Measurements from ENCODE around the gene CASKIN2.
"Not testable (repeated sequence)": the region's sequence is repeated elsewhere in the genome, so short reads cannot be mapped to it uniquely, and the experiment has no call there.

Gene CASKIN2

DNA sequence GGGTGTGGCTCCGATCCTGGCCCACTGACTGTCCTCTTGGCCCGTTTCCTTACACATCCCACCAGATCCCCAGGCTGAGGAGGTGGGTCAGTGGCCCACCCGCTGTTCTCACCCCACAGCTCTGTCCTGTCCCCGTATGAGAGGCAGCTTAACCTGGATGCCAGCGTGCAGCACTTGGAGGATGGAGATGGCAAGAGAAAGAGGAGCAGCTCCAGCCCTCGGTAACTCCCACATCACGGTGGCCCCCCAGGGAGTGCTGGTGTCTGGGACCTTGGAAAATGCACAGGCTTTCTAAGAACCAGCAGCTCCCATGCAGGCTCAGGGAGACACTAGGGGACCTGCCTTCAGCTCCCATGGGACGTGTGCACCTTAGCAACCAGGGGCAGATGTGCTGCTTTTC is 6.0 kb upstream of the CASKIN2 start:
- DNase-seq = no peak

DNA sequence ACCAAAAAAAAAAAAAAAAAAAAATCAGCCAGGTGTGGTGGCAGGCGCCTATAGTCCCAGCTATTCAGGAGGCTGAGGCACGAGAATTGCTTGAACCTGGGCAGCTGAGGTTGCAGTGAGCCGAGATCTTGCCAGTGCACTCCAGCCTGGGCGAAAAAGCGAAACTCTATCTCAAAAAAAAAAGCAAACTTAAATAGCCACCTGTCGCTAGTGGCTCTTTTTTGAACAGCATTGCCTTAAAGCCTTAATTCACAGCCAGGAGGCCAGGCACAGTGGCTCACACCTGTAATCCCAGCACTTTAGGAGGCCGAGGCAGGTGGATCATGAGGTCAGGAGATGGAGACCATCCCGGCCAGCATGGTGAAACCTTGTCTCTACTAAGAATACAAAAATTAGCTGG is 5.1 kb upstream of the CASKIN2 start:
- DNase-seq = not testable (repeated sequence)

DNA sequence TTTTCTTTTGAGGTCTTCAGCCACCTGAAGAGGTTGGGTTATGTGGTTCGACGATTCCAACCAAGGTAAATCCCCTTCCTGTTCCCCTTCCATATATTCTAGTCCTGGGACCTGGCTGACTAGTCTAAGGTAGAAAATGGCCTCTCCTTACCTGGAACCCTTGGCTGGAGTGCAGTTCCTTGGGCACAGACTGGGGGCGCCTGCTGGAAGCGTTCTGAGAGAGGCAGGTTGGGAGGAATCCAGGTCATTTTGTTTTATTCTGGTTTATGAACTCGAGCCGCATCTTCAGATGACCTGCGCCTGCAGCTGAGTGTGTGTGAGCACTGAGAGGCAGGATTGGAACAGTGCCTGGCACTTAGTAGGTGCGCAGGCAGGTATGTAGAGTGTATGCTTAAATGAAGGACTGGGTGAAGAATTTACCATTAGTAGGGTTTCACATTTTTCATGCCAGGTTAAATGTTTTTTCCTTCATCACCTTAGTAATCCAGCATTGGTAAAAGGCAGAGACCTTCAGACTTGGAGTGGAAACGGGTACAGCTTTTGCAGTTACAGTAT is 3.7 kb upstream of the CASKIN2 start:
- DNase-seq = no peak

DNA sequence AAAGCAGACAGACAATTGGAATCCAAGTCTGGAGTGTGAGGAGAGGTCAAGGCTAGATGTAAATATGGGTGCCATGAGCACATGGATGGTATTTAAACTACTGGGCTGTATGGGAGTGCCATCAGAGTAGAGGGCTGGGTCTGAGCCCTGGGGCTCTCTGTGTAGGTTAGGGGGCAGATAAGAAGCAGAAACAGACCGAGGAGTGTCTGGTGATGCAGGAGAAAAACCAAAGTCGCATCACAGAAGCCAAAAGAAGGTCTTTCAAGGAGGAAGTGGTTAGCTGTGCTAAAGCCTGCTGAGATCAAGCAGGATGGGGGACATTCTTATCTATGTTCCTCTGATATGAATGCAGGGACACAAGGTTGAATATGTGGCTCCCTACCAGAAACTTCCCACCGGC is 2.9 kb upstream of the CASKIN2 start:
- no peak for DNase-seq

DNA sequence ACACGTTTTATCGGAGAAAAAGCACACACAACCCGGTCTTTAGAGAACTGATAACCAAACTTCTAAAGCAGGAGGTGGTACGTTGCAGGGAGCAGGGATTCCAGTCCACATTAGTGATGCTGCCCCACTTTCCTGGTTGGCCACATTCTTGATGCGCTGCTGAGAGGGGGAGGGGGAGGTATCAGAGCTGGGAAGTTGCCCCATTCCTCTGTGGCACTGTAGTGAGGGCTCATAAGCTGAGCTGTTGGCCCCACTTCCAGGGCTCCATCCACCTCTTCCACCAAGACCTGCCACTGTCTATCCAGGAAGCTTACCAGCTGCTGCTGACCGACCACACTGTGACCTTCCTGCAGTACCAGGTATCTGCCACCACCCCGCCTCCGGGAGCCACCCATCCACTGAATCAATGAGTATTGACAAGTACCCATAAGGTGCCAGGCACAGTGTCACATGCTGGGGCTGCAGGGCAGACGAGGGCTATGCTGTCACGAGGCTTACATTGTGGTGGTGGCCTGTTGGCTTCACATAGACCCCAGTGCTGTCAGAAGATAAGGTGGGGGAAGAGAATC is 2.0 kb upstream of the CASKIN2 start:
- peak; percentile 76 for DNase-seq

DNA sequence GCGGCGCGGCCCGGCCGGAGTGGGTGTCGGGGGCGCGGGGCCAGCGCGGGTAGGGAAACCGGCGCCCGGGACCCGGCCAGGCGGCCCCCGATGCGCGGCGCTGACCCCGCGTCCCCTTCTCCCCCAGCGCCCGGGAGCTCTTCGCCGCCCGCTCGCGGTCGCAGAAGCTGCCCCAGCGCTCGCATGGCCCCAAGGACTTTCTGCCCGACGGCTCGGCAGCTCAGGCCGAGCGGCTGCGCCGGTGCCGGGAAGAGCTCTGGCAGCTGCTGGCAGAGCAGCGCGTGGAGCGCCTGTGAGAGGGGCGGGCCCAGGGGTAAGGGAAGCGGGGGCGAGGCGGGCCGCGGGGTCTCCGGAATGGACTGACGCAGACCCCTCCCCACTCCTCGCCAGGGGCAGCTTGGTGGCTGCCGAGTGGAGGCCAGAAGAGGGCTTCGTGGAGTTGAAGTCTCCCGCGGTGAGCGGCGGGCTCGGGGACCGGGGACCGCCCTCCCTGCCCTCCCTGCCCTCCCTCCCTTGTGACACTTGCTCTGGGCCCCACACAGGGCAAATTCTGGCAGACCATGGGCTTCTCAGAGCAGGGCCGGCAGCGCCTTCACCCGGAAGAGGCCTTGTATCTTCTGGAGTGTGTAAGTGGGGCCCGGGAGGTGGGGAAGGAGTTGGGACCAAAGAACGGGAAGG is 1.4 kb upstream of the CASKIN2 start:
- DNase-seq = peak; percentile 75

DNA sequence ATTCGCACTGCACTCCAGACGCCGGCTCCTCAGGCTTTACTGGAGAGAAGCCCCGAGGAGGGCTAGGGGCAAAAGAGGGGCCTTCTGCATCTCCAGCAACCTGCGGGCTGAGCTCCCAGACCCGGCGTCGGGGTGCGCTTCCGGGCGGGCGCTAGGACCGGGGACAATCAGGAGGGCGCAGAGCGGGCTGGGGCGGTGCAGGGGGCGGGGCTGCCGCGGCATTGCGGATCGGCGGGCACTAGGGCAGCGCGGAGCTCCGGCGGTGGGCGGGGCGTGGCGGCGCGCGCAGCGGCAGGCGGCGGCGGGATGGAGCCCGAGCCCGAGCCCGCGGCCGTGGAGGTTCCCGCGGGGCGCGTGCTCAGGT is 900 bp upstream of the CASKIN2 start, which contains the start of gene TSEN54:
TSS of gene TSEN54 (plus strand) at position 274 of the 364 bp plus-strand sequence. CDS start at position 307, 33 bp downstream.
- DNase-seq = peak; percentile 98

DNA sequence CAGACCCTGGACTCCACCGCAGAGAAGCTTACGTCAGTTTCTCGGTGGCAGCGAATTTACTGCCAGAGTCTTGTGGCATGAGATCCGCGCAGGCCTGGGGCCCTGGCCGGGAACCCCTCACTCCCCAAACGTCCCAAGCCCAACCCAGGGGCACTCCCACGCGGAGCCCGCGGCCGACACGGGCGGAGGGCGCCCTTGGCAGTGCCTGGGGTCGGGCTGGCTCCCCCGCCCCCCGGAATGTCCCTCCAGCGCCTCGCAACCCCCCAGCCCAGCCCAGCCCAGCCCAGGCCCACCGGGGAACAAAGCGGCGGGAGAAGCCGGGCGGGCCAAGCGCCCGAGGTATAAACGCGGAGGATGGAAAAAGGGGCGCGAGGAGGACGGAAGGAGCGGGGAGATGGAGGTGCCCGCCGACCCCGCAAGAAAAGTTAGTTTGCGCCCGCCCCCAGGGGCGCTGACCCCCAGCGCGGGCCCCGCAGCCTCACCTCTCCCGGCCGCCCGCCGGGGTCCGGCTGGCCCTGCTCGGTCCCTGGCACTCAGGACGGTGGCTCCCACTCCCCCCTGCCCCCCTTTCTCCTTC is 330 bp downstream of the CASKIN2 start:
- peak; percentile 59 for DNase-seq

DNA sequence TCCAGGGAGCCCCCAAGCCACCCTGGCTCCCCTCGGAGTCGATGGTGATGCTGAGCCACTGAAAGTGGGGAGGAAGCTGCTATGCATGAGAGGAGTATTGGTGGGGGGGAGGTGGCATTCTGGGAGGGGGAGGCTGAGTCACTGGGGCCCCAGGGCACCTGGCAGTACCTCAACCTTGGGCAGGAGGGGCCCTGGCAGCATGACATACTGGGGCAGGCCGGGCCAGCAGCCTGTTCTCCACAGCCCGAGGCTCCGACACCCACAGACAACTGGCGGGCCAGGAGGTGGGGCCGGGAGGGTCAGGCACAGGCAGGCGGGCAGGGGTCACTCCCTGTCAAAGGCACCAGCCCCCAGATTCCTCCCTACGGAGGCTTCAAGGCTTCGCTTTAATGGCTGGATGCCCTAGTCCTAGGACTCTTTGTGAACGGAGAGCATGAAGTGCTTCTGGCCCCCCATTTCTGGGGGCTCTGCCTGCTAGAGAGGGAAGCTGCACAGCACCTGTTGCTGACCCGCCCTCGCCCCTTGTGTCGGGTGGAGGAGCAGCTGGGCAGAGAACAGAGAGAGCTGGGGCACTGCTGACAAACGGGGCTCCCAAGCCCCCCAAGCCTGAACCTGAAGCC is 928 bp downstream of the CASKIN2 start:
- no peak for DNase-seq

DNA sequence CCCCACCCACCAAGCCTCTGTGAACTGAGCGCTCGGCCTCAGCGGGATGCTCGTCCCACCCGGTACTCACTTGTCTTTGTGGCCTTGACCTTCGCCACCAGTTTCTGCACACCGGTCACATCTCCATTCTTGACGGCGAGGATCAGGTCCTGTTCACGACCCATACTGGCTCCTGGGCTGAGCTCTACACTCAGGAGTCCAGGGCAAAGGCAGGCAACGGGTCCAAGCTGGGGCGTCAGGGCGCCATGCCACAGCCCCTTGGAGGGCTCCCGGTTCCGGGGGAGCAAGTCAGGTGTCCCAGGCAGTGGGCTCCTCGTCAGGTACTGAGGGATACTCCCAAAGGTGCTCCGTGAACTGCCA is 1.7 kb downstream of the CASKIN2 start:
- DNase-seq = no peak

DNA sequence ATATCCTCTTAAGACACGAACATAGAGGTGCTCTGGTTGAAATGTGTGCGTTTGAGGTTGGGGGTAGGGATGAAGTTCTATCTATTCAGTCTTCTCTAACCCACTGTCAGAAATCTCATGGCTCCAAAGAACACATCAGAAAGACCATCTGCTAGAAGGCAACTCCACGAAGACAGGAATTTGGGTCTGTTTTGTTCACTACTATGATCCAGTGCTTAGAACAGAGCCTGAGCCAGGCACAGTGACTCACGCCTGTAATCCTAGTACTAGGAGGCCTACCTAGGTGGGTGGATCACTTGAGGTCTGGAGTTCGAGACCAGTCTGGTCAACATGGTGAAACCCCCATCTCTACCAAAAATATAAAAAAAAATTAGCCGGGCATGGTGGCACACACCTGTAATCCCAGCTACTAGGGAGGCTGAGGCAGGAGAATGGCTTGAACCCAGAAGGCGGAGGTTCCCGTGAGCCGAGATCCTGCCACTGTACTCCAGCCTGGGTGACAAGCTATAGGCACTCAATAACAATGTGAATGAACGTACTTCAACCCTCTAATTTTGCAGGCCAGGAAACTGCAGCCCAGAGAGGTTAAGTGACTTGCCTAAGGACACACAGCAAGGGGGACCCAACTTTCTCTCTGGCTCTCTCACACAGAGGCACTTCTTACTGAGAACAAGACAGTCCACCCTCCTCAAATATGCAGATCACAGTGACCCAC is 2.3 kb downstream of the CASKIN2 start:
- no peak for DNase-seq

DNA sequence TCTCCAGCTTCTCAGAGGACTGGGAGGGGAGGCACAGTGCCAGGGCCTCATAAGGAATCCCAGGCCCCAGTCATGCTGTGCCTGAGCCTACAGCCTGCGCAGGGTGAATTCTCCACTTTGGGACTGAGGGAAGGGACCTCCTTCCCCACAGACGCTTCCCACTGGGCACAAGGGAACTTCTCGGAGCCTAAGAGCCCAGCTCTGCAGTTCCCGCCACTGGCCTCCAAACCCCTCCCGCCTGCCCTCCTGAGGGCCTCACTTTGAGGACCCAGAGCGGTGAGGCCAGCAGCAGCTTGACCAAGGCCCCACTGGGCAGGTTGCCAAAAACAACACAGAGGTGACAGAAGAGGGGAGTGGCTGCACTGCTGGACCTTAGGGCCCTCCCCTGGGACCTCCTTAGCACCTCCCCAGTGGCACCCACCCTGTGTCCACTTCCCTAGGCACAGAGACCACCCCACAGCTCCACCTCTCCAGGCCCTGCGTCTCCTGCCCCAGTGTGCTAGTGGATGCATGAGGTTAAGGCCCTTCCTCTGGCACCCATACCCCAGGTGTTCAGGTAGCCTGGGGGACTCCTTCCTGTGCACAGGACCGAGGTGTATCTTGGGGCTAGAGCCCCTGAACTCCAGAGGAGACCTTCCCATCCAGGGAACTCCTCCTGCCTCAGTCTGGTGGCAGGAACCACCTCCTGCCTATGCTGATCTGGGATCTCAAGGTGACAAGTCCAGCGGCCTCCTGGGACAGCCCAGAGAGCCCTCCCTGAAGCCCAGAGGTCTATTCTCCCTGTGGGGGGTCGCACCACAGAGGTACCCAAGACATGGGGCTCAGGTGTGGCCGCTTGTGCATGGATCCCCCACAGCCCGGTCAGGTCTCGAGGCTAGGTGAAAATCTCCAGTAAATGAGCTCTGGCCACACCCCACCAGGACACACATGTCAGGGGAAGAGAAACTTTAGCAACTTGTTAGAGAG is 3.4 kb downstream of the CASKIN2 start:
- DNase-seq = no peak

DNA sequence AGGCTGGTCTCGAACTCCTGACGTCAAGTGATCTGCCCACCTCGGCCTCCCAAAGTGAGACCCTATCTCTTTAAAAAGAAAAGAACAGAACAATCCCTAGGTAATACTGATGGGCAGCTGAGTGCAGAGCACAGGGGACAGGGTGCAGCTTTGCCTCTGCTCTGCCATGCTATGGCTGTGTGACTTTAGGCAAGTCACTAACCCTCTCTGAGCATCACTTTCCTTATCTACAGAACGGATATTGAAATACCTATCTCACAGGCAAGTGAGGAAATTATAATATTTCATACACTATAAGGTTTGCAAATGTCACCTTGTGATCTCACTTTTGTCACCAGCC is 4.1 kb downstream of the CASKIN2 start:
- no peak for DNase-seq

DNA sequence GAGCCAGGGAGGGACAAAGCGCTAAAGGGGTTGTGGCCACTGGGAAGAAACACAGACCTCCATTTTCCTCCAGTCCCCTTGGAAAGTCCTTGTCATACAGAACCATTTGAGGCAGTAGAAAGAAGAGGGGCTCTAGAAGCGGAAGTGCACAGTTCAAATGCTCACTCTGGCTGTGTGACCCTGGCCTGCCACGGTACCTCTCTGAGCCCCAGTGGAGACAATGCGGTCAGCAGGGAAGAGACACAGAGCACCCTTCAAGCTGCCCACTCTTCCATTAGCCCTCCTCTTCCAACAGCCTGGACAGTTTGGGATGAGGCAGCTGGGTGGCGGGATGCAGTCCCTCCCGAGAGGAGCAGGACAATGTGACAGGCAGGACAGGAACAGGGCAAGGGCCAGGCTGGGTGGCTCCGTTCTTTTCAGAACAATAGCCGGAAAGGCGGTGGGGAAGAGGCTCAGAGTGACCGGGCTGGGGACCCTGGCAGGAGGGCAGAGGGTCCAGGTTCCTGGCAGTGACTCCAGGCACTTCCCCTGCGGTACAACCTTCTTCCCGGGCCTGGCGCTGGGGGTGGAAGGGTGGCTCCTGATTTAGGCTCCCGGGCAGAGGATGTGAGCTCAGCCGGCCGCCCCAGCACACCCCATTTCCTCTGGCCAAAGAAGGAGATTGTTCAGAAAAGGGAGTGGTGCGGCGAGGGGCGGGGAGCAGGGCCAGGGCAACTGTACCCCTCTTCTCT is 5.6 kb downstream of the CASKIN2 start:
- no peak for DNase-seq

DNA sequence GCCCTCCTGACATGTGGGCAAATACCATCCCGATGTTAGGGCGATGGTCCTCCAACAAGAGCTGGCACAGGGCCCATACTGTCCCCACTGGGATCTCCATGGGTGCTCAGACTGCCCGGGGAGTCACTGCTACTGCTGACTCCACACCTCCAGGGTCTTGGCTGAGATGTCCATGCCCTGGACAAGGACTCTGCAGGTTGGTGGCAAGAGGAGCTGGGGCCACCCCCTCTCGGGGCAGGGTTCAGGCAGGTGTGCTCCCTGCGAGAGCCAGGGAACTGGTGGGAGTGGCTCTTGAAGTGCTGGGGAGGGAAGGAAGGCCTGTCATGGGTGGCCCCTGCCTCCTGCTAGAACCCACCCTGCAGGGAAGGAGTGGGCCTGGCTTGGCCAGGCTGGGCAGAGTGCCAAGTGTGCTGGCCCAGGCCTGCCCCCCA is 6.4 kb downstream of the CASKIN2 start:
- DNase-seq = no peak

DNA sequence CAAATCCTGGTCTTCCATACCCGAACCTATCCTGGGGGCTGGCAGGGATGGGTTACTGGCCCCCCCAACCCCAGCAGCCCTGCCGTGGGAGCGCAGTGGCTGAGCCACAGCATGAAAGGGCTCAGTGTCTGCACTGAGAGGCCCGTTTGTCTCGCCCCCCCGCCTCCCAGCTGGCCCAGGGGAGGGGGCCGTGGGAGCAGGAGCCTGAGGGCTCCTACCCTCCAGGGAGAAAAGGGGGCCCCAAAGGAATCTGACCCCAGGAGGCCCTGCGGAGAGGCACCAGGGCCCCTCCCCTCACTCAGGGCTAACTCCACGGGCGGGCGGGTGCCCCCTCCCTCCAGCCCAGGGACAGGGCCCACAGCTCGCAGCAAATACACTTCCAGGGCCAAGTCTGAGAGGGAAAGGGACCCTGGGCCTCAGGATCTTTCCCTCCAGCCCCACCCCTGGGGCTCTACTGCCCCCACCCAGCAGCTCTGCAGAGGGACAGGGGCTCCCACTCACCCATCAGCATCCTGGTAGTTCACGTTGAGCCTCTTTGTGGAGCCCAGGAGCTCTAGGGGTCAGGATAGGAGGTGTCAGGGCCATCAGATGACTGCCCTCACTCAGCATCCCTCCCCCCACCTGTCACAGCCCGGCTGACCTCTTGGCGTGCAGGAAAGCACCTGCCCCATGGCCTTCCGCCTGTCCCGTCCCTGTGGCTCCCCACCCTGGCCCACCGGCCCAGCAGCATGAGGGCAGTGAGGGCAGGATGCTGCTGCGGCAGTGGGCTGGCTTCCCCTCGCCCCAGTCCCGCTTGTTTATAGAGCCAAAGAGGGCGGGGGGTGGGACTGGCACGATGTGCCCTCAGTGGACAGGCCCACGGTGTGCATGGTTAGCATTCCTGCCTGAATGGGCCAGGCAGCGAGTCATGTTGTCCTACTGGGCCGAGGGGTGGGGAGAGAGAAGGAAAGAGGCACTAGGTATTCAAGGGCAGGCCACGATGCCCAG is 7.3 kb downstream of the CASKIN2 start:
- DNase-seq = no peak

DNA sequence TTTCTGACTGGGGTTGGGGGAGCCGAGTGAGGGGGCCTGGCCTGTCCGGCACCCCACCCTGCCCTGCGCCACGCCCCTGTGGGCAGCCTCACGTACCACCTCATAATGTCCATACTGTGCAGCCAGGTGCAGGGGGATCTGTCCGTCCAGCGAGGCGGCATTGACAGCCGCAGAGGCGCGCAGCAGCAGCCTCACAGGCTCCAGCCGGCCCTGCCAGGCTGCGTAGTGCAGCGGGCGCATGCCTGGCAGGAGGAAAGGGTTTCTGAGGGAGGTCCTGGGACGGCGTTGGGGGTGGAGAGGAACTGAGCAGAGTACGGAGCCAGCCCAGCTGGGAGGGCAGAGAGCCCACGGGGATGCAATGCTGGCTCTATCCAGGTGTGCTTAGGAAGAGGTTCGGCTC is 8.4 kb downstream of the CASKIN2 start:
- no peak for DNase-seq

DNA sequence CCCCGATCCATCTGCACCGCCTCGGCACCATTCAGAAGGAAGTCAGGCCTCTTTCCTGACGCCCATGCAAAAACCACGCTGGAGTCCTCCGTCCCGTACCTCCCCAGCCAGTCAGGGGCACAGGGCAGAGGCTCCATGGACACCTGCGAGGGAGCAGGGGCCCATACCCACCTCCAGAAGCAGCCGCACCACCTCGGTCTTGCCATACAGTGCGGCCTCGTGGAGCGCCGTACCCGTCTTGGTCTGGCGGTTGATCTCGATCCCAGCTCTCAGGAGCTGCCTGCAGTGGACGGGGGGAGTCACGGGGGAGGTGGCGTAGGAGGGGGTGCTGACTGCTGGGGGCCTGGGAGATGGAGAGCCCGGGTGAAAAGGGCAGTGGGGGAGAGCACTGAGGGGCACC is 9.2 kb downstream of the CASKIN2 start:
- no peak for DNase-seq

DNA sequence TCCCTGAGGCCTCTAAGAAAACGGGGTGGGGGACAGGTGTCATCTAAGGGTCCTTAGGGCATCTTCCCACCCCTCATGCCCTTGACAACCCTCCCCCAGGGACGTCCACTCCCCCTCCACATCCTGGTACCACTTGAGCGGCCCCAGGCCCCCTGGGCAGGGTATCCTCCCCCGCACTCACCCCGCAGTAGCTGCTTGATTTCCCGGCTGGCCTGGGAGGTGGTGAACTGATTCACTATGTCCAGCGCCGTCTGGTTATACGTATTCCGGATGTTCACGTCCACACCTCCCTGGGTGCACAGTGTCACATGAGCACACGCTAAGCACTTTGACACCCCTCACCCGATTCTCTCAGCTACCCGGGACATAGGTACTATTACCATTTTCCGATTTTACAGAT is 9.7 kb downstream of the CASKIN2 start:
- no peak for DNase-seq

DNA sequence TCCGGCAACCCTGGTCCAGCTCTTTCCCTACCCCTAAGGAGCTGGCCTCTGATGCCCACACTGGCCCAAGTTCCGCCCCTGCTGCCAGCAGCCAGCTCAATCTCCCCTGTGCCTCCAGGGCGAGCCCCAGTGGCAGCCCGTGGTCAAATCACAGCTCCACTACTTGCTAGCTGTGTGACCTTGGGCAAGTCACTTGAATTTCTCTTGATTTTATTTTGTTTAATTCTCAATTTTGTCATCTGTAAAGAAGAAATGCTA is 10.3 kb downstream of the CASKIN2 start:
- DNase-seq = no peak

Measured in activated CD8-positive, alpha-beta memory T cell treated with anti-CD3 and anti-CD28 coated beads, Interleukin-2, amount 50 U/mL, for 48 hours (primary cell).